Coronary artery (tissue), 2 donors: ENCODE data around the gene CILP2.

ENCODE experiments used
- DNase-seq: peaks from one replicate; pipeline ENCODE4 v3.0.0-alpha.2; 2017; ENCODE audit warnings: low spot score
- H3K27ac ChIP-seq, 2 donors: fragments of 200-600 bp; sonication (generic); one replicate each; pipeline ENCODE4 v1.5.1; 2016 to 2019
- H3K4me3 ChIP-seq: fragments of 200-600 bp; sonication (generic); 2 replicates; pipeline ENCODE4 v1.5.1; 2016; ENCODE audit warnings: mild to moderate bottlenecking, moderate library complexity
- TF ChIP-seq, protein P1 (sequence below): fragments of 200-600 bp; sonication (generic); IDR thresholded peaks from one replicate; pipeline ENCODE4 v1.5.1; 2019; ENCODE audit warnings: antibody characterized with exemption

Gene CILP2, protein sequence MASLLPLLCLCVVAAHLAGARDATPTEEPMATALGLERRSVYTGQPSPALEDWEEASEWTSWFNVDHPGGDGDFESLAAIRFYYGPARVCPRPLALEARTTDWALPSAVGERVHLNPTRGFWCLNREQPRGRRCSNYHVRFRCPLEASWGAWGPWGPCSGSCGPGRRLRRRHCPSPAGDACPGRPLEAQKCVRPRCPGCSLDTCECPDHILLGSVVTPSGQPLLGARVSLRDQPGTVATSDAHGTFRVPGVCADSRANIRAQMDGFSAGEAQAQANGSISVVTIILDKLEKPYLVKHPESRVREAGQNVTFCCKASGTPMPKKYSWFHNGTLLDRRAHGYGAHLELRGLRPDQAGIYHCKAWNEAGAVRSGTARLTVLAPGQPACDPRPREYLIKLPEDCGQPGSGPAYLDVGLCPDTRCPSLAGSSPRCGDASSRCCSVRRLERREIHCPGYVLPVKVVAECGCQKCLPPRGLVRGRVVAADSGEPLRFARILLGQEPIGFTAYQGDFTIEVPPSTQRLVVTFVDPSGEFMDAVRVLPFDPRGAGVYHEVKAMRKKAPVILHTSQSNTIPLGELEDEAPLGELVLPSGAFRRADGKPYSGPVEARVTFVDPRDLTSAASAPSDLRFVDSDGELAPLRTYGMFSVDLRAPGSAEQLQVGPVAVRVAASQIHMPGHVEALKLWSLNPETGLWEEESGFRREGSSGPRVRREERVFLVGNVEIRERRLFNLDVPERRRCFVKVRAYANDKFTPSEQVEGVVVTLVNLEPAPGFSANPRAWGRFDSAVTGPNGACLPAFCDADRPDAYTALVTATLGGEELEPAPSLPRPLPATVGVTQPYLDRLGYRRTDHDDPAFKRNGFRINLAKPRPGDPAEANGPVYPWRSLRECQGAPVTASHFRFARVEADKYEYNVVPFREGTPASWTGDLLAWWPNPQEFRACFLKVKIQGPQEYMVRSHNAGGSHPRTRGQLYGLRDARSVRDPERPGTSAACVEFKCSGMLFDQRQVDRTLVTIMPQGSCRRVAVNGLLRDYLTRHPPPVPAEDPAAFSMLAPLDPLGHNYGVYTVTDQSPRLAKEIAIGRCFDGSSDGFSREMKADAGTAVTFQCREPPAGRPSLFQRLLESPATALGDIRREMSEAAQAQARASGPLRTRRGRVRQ

DNA sequence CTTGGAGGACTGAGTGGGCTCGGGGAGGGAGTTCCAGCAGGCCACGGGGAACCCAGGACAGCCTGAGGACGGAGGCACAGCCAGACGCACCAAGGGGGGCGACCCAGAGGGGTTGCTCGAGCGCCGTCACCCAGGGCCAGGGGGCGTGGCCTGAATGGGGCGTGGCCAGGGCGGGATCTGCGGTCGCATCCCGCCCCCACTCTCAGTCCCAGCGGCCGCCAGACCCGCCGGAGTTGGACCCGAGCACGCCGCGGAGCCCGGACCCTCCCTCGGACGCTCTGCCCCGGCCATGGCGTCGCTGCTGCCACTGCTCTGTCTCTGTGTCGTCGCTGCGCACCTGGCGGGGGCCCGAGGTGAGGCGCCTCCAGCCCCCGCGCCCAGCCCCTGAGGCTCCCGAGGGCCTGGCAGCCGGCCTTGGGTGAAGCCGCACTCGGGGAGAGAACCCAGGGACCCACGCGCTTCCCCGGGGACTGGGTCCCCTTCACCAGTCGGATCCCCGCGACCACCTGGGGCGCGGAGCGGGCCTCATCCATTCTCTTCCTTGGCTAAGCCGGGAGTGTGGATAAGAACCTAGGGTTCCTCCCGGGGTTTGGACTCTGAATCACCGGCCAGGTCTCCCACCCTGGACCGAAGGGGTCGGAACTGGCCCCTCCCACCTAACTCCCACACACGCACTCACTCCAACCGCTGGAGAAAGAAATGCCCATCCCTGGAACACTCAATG is at the start of gene CILP2:
Gene CILP2, plus strand, starts transcription at position 205 of the 724 bp plus-strand sequence. Its CDS starts 85 bp downstream, at position 290.
- TF ChIP-seq, protein P1, sequence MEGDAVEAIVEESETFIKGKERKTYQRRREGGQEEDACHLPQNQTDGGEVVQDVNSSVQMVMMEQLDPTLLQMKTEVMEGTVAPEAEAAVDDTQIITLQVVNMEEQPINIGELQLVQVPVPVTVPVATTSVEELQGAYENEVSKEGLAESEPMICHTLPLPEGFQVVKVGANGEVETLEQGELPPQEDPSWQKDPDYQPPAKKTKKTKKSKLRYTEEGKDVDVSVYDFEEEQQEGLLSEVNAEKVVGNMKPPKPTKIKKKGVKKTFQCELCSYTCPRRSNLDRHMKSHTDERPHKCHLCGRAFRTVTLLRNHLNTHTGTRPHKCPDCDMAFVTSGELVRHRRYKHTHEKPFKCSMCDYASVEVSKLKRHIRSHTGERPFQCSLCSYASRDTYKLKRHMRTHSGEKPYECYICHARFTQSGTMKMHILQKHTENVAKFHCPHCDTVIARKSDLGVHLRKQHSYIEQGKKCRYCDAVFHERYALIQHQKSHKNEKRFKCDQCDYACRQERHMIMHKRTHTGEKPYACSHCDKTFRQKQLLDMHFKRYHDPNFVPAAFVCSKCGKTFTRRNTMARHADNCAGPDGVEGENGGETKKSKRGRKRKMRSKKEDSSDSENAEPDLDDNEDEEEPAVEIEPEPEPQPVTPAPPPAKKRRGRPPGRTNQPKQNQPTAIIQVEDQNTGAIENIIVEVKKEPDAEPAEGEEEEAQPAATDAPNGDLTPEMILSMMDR = no peak
- no peak within 1 kb of the TSS for H3K27ac ChIP-seq
- peak within 1 kb of the TSS; percentile 65 for H3K4me3 ChIP-seq
- DNase-seq = no peak

GRCh38 chr19:19488875-19489690 is 49.0 kb upstream of the CILP2 start:
- peak overlapping the region; percentile 58 for H3K4me3 ChIP-seq
- peak overlapping the region; percentile 75 to 90 for H3K27ac ChIP-seq
- TF ChIP-seq, protein P1 = no peak
- peak; percentile 91 for DNase-seq

DNA sequence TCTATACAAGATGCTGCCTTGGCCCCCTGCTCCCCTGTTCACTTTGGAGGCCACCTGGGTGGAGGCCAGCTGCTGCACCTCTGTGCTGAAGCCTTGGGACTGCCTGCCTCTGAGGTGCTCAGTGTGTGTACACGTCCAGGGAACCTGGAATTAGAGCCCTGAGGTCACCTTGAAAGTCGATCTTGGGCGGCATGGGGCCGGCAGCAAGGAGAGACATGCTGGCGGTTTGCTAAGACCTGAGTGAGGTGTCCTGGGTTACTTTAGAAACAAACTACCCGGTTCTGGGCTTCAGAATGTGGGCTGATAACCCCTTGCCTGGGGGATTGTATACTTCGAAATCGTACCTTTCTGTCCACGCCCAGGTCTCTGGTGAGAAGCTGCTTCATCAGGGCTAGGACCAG is 48.3 kb upstream of the CILP2 start:
- peak overlapping the region; percentile 75 to 90 for H3K27ac ChIP-seq
- TF ChIP-seq, protein P1 = no peak
- H3K4me3 ChIP-seq = peak overlapping the region; percentile 58
- DNase-seq = no peak

GRCh38 chr19:19490214-19490968 is 47.7 kb upstream of the CILP2 start:
- DNase-seq = no peak
- peak overlapping the region; percentile 58 for H3K4me3 ChIP-seq
- TF ChIP-seq, protein P1 = peak; percentile 82
- H3K27ac ChIP-seq = peak overlapping the region; percentile 75 to 90

DNA sequence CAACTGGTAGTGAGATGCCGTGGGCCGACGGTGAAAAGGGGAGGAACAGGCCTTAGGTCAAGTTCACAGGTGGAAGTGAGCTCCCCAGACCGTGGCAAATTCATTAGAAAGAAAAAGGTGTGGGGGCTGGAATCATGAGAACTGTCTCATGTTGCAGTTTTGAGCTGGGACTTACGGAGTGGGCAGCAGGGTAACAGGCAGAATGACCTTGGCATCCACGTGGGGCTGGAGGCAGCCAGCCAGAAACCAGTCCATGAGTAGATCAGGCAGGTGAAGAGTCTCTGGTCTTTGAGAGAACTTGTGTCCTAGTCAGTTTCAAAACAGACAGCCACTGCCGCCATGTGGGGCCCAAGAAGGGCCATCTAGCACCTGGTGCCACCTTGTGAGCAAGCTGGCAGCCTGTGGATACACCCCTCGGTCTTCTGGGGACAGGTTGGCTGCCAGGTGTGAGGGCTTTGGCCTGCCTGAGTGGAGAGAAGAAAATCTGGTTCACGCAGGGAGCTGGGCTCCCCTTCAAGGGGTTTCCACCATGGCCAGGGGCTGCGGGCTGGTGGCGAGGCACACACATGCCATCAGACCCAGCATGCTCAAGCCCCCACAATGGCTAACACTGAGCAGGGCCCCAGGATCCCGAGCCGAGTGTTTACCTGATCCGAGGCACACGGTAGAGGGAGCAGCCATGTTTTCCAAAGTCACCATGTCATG is 46.6 kb upstream of the CILP2 start:
- Histone ChIP-seq H3K27ac (no peak overlapping the region), H3K4me3 (no peak overlapping the region)
- no peak for DNase-seq
- TF ChIP-seq, protein P1 = no peak
